ENCODE measurements around the gene GLIS1. TPM values are rescaled to one million over a fixed set of nuclear protein-coding genes. Genes with fewer than 3 reads are reported as not detected.

The GLIS1 gene
- total RNA-seq, 4 donors from 2014 or later, result 0.63 to 2.4 (median 1.0) TPM

DNA sequence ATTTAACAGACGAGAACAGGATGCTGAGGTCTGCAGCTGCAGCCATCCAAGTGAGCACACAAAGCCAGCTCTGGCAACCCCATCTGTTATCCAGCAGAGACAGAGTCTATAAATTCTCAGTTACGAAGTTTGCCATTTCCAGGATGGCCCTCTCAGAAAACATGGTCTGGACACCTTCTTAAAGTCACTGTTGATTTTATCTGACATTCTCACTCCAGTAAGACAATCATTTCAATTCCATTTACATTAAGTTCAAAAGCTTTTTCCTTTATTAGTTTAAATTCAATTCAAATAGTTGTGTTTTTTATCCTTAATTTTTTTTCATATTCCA lies 154.2 kb downstream of the GLIS1 start:
- 75 to 79% methylated on average over 2 of the region's 2 CpGs for WGBS, 2 donors
- H3K4me3 ChIP-seq (ENCODE audit: low read depth, poor library complexity, severe bottlenecking), result no peak overlapping the region
- DNase-seq (ENCODE audit: low spot score in 2 of 2), result no peak
- TF ChIP-seq POLR2A (IDR thresholded peaks at IDR 0.05), result no peak
- TF ChIP-seq, protein P1, sequence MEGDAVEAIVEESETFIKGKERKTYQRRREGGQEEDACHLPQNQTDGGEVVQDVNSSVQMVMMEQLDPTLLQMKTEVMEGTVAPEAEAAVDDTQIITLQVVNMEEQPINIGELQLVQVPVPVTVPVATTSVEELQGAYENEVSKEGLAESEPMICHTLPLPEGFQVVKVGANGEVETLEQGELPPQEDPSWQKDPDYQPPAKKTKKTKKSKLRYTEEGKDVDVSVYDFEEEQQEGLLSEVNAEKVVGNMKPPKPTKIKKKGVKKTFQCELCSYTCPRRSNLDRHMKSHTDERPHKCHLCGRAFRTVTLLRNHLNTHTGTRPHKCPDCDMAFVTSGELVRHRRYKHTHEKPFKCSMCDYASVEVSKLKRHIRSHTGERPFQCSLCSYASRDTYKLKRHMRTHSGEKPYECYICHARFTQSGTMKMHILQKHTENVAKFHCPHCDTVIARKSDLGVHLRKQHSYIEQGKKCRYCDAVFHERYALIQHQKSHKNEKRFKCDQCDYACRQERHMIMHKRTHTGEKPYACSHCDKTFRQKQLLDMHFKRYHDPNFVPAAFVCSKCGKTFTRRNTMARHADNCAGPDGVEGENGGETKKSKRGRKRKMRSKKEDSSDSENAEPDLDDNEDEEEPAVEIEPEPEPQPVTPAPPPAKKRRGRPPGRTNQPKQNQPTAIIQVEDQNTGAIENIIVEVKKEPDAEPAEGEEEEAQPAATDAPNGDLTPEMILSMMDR (IDR thresholded peaks at IDR 0.05), result no peak
- intact Hi-C loops (cut with DNase I; ENCODE audit: low total_unique reads), result no loop called here

DNA sequence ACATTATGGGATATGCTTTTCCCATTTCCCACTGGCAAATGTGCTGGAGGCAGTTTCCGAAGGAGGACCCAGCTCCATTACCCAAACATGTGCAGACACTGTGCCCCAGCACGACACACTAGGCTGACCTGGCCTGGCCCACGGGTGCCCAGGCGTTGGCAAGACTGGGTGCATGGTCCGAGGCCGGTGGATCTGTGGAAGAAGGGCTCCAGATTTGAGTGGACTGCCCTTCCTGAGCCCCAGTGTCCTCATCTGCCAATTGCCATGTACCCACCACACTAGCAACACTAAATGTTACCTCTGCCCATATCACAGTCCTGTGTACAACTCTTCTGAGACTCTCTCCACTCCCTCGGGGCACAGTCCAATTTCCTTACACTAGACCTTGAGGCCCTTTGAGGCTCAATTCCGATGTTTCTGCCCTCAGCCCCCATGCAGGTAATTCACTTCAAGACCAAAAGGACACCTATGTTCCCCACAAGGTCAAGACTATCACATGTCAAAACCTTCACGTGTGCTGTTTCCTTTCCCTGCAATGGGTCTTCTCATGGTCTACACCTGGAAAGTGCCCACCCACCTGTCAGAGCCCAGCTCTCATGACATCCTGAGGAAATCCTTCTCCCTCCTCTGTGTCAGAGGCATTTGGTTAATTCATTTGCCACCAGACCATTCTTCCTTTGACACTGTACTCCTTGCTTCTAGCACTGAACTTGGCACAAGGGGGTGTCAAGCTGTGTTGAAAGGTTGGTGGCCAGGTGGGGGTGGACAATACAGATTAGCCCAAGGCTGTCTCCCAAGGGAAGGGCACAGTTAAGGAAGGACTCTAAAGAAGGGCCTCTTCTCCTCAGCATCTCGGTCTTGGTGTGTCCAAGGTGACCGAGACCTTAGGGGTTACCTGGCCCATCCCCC lies 154.8 kb downstream of the GLIS1 start:
- WGBS, 2 donors, result 73 to 75% methylated on average over 11 of the region's 11 CpGs
- H3K4me3 ChIP-seq (ENCODE audit: low read depth, poor library complexity, severe bottlenecking), result no peak overlapping the region
- DNase-seq (ENCODE audit: low spot score in 2 of 2), result peak in 1 of 2 donors; percentile 83
- TF ChIP-seq, protein P1 (IDR thresholded peaks at IDR 0.05), result no peak
- no peak for TF ChIP-seq POLR2A (IDR thresholded peaks at IDR 0.05)
- intact Hi-C loops (cut with DNase I; ENCODE audit: low total_unique reads), result no loop called here

DNA sequence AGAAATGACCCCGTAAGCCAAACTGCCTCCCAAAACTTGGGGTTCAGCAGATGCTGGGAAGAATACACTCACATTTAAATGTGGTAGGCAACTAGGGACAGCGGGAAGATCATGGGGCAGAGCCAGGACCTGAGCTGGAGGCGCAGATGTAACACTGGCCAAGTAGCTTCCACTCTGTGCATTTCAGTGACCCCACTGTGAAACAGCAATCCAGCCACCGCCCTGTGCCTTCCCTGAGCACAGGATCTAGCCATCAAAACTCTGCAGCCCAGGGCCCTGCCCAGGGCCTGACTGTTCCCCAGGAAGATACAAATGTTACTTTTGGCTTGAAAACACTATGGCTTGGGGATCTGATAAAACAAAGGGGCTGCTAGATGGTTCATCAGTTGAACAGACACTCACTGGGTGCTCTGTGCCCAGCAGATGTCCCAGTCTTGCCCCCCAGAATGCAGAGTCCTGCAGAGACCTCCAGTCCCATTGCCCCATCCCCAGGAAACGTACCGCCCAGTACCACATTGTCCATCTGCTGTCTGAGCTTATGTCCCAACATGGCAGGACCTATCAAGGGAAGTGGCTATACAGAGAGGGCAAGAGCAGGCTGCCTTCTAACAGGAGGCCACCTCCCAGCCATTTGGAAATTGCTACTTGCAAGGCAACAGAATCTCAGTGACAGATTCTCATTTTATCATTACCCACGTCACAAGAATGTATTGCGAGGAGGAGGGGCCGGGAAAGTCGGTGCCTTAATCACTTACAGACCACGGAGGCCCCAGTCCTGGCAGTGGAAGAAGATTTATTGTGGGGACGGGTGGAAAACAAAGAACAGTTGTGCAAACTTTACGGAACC lies 155.7 kb downstream of the GLIS1 start:
- no peak overlapping the region for H3K4me3 ChIP-seq (ENCODE audit: low read depth, poor library complexity, severe bottlenecking)
- intact Hi-C loops (cut with DNase I; ENCODE audit: low total_unique reads), result no loop called here
- 71 to 72% methylated on average over 13 of the region's 13 CpGs for WGBS, 2 donors
- peak in 1 of 2 donors; percentile 82 for DNase-seq (ENCODE audit: low spot score in 2 of 2)
- TF ChIP-seq, protein P1 (IDR thresholded peaks at IDR 0.05), result no peak

DNA sequence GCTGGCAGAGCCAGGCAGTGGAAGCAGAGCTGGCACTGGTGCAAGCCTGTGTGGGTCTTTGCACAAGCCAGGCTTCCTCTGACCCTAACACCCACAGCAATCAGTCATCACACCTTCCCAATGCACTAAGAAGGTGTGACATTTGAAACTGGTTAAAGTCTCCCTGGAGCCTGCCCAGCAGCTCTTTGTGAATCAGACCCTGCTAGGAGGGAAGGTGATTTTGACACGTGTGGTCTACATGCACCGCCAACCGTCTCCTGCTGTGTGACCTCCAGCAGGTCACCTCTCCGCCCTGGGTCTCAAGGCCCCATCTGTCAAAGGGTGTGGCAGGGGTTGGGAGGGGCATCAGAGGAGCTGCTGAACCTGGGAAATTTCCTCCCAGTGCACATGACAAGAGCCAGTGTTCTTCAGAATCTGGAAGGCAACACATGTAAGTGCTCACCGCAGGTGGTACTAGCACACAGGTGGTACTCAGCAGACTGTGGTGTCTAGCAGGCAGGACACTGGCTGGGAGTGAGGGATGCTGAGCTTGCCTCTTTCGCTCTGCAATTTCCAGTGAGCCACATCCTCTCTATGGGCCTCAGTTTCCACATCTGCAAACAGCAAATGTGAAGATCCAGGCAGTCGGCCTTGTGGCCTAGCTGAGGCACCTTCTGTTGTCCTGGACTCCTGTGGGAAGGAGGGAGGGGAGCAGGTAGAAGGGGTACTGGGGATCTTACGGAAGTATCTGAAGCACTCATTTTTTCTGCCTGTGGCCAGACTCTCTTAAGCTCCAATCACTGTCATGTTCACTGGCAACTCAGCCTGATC lies 156.5 kb downstream of the GLIS1 start:
- 84% methylated on average over 8 of the region's 8 CpGs for WGBS, 2 donors
- DNase-seq (ENCODE audit: low spot score in 2 of 2), result peak in 1 of 2 donors; percentile 82

DNA sequence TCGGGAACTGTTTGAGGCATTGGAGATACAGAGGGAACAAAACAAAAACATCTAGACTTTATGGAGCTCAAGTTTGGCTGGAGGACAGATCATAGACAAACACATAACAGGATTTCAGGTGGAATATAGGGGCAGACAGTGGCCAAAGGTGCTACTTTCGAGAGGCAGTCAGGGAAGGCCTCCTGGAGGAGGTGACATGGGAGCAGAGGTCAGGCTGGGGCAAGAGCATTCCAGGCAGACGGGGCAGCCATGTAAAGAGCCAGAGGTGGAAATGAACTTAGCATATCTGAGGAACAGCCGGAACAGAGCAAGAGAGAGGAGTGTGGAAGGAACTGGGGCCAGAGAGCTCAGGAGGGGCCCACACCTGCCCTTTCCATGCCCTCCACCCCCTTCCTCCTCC lies 157.5 kb downstream of the GLIS1 start:
- DNase-seq (ENCODE audit: low spot score in 2 of 2), result peak in 1 of 2 donors; percentile 46
- intact Hi-C loops (cut with DNase I; ENCODE audit: low total_unique reads), result no loop called here
- H3K4me3 ChIP-seq (ENCODE audit: low read depth, poor library complexity, severe bottlenecking), result no peak overlapping the region
- 91 to 96% methylated on average over 4 of the region's 4 CpGs for WGBS, 2 donors
- no peak for TF ChIP-seq POLR2A (IDR thresholded peaks at IDR 0.05)
- TF ChIP-seq, protein P1 (IDR thresholded peaks at IDR 0.05), result no peak

More for the DNA sequence above, 156.5 kb downstream of the GLIS1 start:
- H3K4me3 ChIP-seq (ENCODE audit: low read depth, poor library complexity, severe bottlenecking), result no peak overlapping the region
- no peak for TF ChIP-seq POLR2A (IDR thresholded peaks at IDR 0.05)
- TF ChIP-seq, protein P1 (IDR thresholded peaks at IDR 0.05), result no peak
- intact Hi-C loops (cut with DNase I; ENCODE audit: low total_unique reads), result no loop called here

Measured in lower leg skin (tissue), 4 donors.